B cell (primary cell): ENCODE data around the gene SPEM2. TPM values are rescaled to one million over a fixed set of nuclear protein-coding genes. Genes with fewer than 3 reads are reported as not detected.
"Not testable (repeated sequence)": the region's sequence is repeated elsewhere in the genome, so short reads cannot be mapped to it uniquely, and the experiment has no call there.

Experiments
- ATAC-seq: fragments of 200-7000 bp; cut with Tn5 transposase; one replicate; pipeline ENCODE4 v1.10.0; 2021; ENCODE audit warnings: low read depth, mild to moderate bottlenecking, moderate number of reproducible peaks, moderate library complexity
- CTCF ChIA-PET: fragments of 350-600 bp; sonication (Branson Sonifier 250); formaldehyde crosslinking; loops from one replicate; lab custom pipeline; 2021; ENCODE audit warnings: antibody characterized with exemption, inconsistent platforms; lab: Charles Lee
- POLR2A ChIA-PET: fragments of 350-600 bp; sonication (Branson Sonifier 250); formaldehyde crosslinking; loops from one replicate; lab custom pipeline; 2021; ENCODE audit warnings: antibody characterized with exemption; lab: Charles Lee
- DNase-seq: peaks from one replicate; pipeline ENCODE4 v3.0.0; 2013
- H2AFZ ChIP-seq: 2 replicates; pipeline ENCODE4 v1.6.1; 2012; ENCODE audit warnings: mild to moderate bottlenecking, low read depth, low read length; ENCODE audit not compliant: insufficient read depth, poor library complexity, severe bottlenecking
- H3K27ac ChIP-seq, 2 donors: 1 replicate in 1 of 2; 2 replicates in 1 of 2; pipeline ENCODE4 v1.5.1; 2012 to 2013; ENCODE audit warnings: low read length in 2 of 2, mild to moderate bottlenecking in 2 of 2, moderate library complexity in 1 of 2
- H3K27me3 ChIP-seq, 4 experiments: fragments of 200-600 bp in 1 of 4; sonication (generic) in 1 of 4; replicated peaks in 1 of 4; 1 replicate in 2 of 4; 2 replicates in 2 of 4; pipeline versions ENCODE4 v1.6.1 to v1.7.0; 2013 to 2016; ENCODE audit warnings: low read length in 3 of 4, mild to moderate bottlenecking in 2 of 4, mixed read lengths in 1 of 4, moderate library complexity in 1 of 4; ENCODE audit not compliant: insufficient read depth in 4 of 4, control insufficient read depth in 3 of 4; ENCODE audit errors: control extremely low read depth in 1 of 4
- H3K36me3 ChIP-seq, 2 experiments: replicated peaks in 1 of 2; 1 replicate in 1 of 2; 2 replicates in 1 of 2; pipeline versions ENCODE4 v1.6.1 to v1.7.1; 2013; ENCODE audit warnings: low read length in 1 of 2; ENCODE audit not compliant: insufficient read depth in 2 of 2, control insufficient read depth in 1 of 2; ENCODE audit errors: control extremely low read depth in 1 of 2, extremely low read depth in 1 of 2
- H3K4me1 ChIP-seq, 2 donors: fragments of 200-600 bp in 1 of 2; sonication (generic) in 1 of 2; 1 replicate in 1 of 2; 2 replicates in 1 of 2; pipeline versions ENCODE4 v1.5.1 to v1.6.1; 2013 to 2017; ENCODE audit warnings: low read length in 2 of 2; ENCODE audit not compliant: control insufficient read depth in 2 of 2, insufficient read depth in 2 of 2
- H3K4me2 ChIP-seq: replicated peaks from 2 replicates; pipeline ENCODE3; 2012; ENCODE audit warnings: mild to moderate bottlenecking, low read depth, low read length; ENCODE audit not compliant: poor library complexity, severe bottlenecking
- H3K4me3 ChIP-seq, 5 experiments: fragments of 200-600 bp in 1 of 5; sonication (generic) in 1 of 5; 1 replicate in 3 of 5; 2 replicates in 2 of 5; pipeline versions ENCODE4 v1.5.1 to v1.7.0; 2011 to 2016; ENCODE audit warnings: low read length in 4 of 5, mild to moderate bottlenecking in 4 of 5, low read depth in 2 of 5, control low read depth in 1 of 5, moderate library complexity in 1 of 5; ENCODE audit not compliant: insufficient read depth in 1 of 5; ENCODE audit errors: control extremely low read depth in 1 of 5, extremely low read depth in 1 of 5
- H3K79me2 ChIP-seq: fragments of 200-600 bp; sonication (generic); one replicate; pipeline ENCODE4 v1.6.0; 2016; ENCODE audit warnings: low read length; ENCODE audit not compliant: control insufficient read depth, insufficient read depth
- H3K9ac ChIP-seq: fragments of 200-600 bp; sonication (generic); 2 replicates; pipeline ENCODE4 v1.6.1; 2017; ENCODE audit warnings: mild to moderate bottlenecking, low read length, moderate library complexity
- H3K9me3 ChIP-seq, 3 donors: one replicate each; pipeline versions ENCODE4 v1.6.1 to v1.7.1; 2013; ENCODE audit warnings: low read length in 2 of 3; ENCODE audit not compliant: control insufficient read depth in 2 of 3, insufficient read depth in 1 of 3; ENCODE audit errors: control extremely low read depth in 1 of 3
- H4K20me1 ChIP-seq: 2 replicates; pipeline ENCODE4 v1.6.0; 2012; ENCODE audit warnings: mild to moderate bottlenecking, low read length; ENCODE audit not compliant: insufficient read depth, control insufficient read depth, poor library complexity, severe bottlenecking
- H3K27ac Mint-ChIP-seq: one replicate; pipeline ENCODE4 v1.8.0; 2021; ENCODE audit warnings: mixed read lengths
- H3K27me3 Mint-ChIP-seq: one replicate; pipeline ENCODE4 v1.8.0; 2021; ENCODE audit warnings: mixed read lengths
- H3K4me1 Mint-ChIP-seq: one replicate; pipeline ENCODE4 v1.8.0; 2021; ENCODE audit warnings: mixed read lengths
- H3K4me3 Mint-ChIP-seq: one replicate; pipeline ENCODE4 v1.8.0; 2021; ENCODE audit warnings: mixed read lengths
- H3K9me3 Mint-ChIP-seq: one replicate; pipeline ENCODE4 v1.8.0; 2022; ENCODE audit warnings: mixed read lengths; ENCODE audit not compliant: insufficient read depth
- CTCF ChIP-seq: fragments of 200-600 bp; IDR thresholded peaks from one replicate; pipeline ENCODE4 v1.8.0; 2022; ENCODE audit warnings: antibody characterized with exemption, mild to moderate bottlenecking
- EZH2 ChIP-seq: IDR thresholded peaks from 2 replicates; pipeline ENCODE4 v1.6.1; 2012; ENCODE audit warnings: borderline replicate concordance, low read depth, mild to moderate bottlenecking, moderate library complexity, low read length; ENCODE audit not compliant: insufficient read depth, poor library complexity, severe bottlenecking
- WGBS: methylation state at CpG from one replicate; pipeline ENCODE4 v1.1.5; 2013; ENCODE audit warnings: missing lambda C conversion rate; ENCODE audit not compliant: insufficient coverage; 5-methylcytosine and 5-hydroxymethylcytosine counted together
- intact Hi-C: fragments of 100-400 bp; cut with micrococcal nuclease; formaldehyde crosslinking; loops from one replicate; pipeline ENCODE4 v1.10.0; 2022
- polyA plus RNA-seq: library from polyadenylated mRNA; depleted of rRNA; stranded (reverse); fragments of >200 nt; gene quantifications from 2 replicates; pipeline ENCODE4 v1.2.3, GENCODE V29; 2012
- total RNA-seq, 2 donors: library from RNA; stranded (reverse); fragments of 120-200 nt in 1 of 2; gene quantifications; 1 replicate in 1 of 2; 2 replicates in 1 of 2; pipeline versions ENCODE4 v1.2.3 to v1.2.4, GENCODE V29; 2013 to 2022

SPEM2 gene
- total and polyA plus RNA-seq, 2 donors (not counting 1 experiment from before 2014, with no cell fraction given), result not detected

- no peak for TF ChIP-seq CTCF
- no peak for TF ChIP-seq EZH2
- ChIA-PET CTCF (interaction anchor here (1.5 kb wide), 1 partner anchor 116 kb away, joined by 4 read pairs; no protein-coding TSS in a partner anchor), POLR2A (interaction anchor here (1.2 kb wide), 1 partner anchor 8 kb away, joined by 5 read pairs; the partner anchor contains the start of gene ZBTB4)
- peaks cover 0 to 4% of the 10 kb centered on the region in 2 experiments for H3K36me3 ChIP-seq
- H3K27me3 ChIP-seq, result no peaks in the 10 kb centered on the region
- H4K20me1 ChIP-seq, result peaks cover 79% of the 10 kb centered on the region
- no peaks in the 10 kb centered on the region for H3K9me3 ChIP-seq
- H3K27ac ChIP-seq, result peak overlapping the region in 1 of 2 donors; percentile 2
- H3K4me2 ChIP-seq, result no peak overlapping the region
- H3K4me1 ChIP-seq, result peaks cover 12 to 30% of the 10 kb centered on the region in 2 donors
- no peaks in the 10 kb centered on the region for H3K27me3 Mint-ChIP-seq
- H3K9me3 Mint-ChIP-seq, result no peaks in the 10 kb centered on the region
- ATAC-seq, result no peak
- intact Hi-C loops, result no loop called here
- peaks cover 76% of the 10 kb centered on the region for H3K79me2 ChIP-seq
- H3K27ac Mint-ChIP-seq, result peak overlapping the region; percentile 15
- H3K4me3 Mint-ChIP-seq, result no peak overlapping the region
- 87% methylated on average over 2 of the region's 2 CpGs for WGBS
- H3K4me1 Mint-ChIP-seq, result peaks cover 40% of the 10 kb centered on the region
- no peak overlapping the region for H2AFZ ChIP-seq
- DNase-seq, result no peak
- no peak overlapping the region for H3K9ac ChIP-seq
- no peak overlapping the region for H3K4me3 ChIP-seq
These were observed 46.3 kb downstream of the SPEM2 start for GRCh38 chr17:7471729-7472128.

- 99% methylated on average over 6 of the region's 8 CpGs for WGBS
- H3K36me3 ChIP-seq, H3K4me3 ChIP-seq, H3K27ac Mint-ChIP-seq, DNase-seq, ATAC-seq, H3K27me3 Mint-ChIP-seq, H3K9me3 ChIP-seq, H3K27ac ChIP-seq, H3K4me2 ChIP-seq, intact Hi-C loops, H3K4me3 Mint-ChIP-seq, H3K27me3 ChIP-seq, H3K9me3 Mint-ChIP-seq, H3K9ac ChIP-seq, H2AFZ ChIP-seq: not testable (repeated sequence)
- peaks cover 74% of the 10 kb centered on the region for H4K20me1 ChIP-seq
- POLR2A ChIA-PET, result interaction anchor here (0.7 kb wide), 1 partner anchor 8 kb away, joined by 9 read pairs; no protein-coding TSS in a partner anchor
- H3K79me2 ChIP-seq, result peaks cover 86% of the 10 kb centered on the region
- H3K4me1 ChIP-seq, result peaks cover 21 to 40% of the 10 kb centered on the region in 2 donors
- H3K4me1 Mint-ChIP-seq, result peaks cover 48% of the 10 kb centered on the region
- CTCF ChIA-PET, result interaction anchor here (2.5 kb wide), 1 partner anchor 38 kb away, joined by 10 read pairs; no protein-coding TSS in a partner anchor
These were observed 49.4 kb downstream of the SPEM2 start for GRCh38 chr17:7474767-7475166.
